ENCODE data around the gene CACNB4.

GRCh38 chr2:152100961-152101360 lies 2.1 kb upstream of the CACNB4 start:
- TF ChIP-seq CTCF (conservative IDR thresholded peaks at IDR 0.05; ENCODE audit: low read depth, low read length): no peak
- no peak for TF ChIP-seq EZH2 (IDR thresholded peaks at IDR 0.05; ENCODE audit: borderline replicate concordance, low read depth, low read length, poor library complexity, severe bottlenecking)

Data from A673 (cell line).